ENCODE measurements around the gene SLC16A3.

- TF ChIP-seq, protein P1, sequence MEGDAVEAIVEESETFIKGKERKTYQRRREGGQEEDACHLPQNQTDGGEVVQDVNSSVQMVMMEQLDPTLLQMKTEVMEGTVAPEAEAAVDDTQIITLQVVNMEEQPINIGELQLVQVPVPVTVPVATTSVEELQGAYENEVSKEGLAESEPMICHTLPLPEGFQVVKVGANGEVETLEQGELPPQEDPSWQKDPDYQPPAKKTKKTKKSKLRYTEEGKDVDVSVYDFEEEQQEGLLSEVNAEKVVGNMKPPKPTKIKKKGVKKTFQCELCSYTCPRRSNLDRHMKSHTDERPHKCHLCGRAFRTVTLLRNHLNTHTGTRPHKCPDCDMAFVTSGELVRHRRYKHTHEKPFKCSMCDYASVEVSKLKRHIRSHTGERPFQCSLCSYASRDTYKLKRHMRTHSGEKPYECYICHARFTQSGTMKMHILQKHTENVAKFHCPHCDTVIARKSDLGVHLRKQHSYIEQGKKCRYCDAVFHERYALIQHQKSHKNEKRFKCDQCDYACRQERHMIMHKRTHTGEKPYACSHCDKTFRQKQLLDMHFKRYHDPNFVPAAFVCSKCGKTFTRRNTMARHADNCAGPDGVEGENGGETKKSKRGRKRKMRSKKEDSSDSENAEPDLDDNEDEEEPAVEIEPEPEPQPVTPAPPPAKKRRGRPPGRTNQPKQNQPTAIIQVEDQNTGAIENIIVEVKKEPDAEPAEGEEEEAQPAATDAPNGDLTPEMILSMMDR (IDR thresholded peaks at IDR 0.05; ENCODE audit: insufficient read depth, low read length) = no peak
- TF ChIP-seq REST (IDR thresholded peaks at IDR 0.05; ENCODE audit: insufficient replicate concordance, low read depth) (no peak), POLR2AphosphoS5 (IDR thresholded peaks at IDR 0.05; ENCODE audit: low read depth) (no peak), GABPA (IDR thresholded peaks at IDR 0.05; ENCODE audit: low read depth) (no peak), SPI1 (IDR thresholded peaks at IDR 0.05; ENCODE audit: borderline replicate concordance, low read depth) (no peak)
Measured at GRCh38 chr17:82285141-82285540, 56.3 kb downstream of the SLC16A3 start.

All from HL-60 (cell line).